OCI-LY3 (cell line): ENCODE results near the gene LHCGR.

Experiments
- EZH2phosphoT487 ChIP-seq: fragments of 200-600 bp; shearing (Covaris generic); IDR thresholded peaks from 2 replicates; pipeline ENCODE4 v1.6.1; 2018; ENCODE audit warnings: antibody characterized with exemption, mixed run types, low read depth
- TF ChIP-seq, protein P1 (sequence below): fragments of 200-600, 300-600 bp; sonication (generic); IDR thresholded peaks from 2 replicates; pipeline ENCODE4 v1.5.1; 2014; ENCODE audit warnings: antibody characterized with exemption, low read length, low read depth

DNA sequence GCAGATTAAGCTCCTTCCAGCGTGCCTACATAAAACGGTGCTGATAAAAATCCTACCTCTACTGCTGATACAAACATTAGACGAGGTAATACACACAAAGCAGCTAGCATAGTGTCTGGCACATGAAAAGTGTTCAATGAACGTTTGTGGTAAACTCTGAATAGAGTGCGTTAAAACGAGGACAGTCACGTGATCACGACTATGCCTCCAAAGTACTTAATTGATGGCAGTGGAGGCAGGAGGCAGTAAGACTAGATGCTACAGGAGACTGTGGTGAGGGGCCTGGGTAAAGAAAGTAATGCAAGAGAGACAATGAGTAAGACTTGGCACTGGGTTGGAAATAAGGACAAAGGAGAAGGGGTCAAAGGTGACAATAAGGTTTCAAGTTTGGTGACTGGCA lies 32.1 kb upstream of the LHCGR start:
- TF ChIP-seq, protein P1, sequence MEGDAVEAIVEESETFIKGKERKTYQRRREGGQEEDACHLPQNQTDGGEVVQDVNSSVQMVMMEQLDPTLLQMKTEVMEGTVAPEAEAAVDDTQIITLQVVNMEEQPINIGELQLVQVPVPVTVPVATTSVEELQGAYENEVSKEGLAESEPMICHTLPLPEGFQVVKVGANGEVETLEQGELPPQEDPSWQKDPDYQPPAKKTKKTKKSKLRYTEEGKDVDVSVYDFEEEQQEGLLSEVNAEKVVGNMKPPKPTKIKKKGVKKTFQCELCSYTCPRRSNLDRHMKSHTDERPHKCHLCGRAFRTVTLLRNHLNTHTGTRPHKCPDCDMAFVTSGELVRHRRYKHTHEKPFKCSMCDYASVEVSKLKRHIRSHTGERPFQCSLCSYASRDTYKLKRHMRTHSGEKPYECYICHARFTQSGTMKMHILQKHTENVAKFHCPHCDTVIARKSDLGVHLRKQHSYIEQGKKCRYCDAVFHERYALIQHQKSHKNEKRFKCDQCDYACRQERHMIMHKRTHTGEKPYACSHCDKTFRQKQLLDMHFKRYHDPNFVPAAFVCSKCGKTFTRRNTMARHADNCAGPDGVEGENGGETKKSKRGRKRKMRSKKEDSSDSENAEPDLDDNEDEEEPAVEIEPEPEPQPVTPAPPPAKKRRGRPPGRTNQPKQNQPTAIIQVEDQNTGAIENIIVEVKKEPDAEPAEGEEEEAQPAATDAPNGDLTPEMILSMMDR, result no peak
- TF ChIP-seq EZH2phosphoT487, result no peak
